K562 (cell line): ENCODE measurements around the gene TTBK1. TPM values are rescaled to one million over a fixed set of nuclear protein-coding genes. Genes with fewer than 3 reads are reported as not detected.
A peak's percentile ranks its signal among the peaks of the same experiment; 100 is the strongest.

Source experiments
- ARHGAP35 ChIP-seq: fragments of 450-650 bp; IDR thresholded peaks from 2 replicates; pipeline ENCODE4 v1.6.1; 2018; ENCODE audit not compliant: partially characterized antibody
- CCNT2 ChIP-seq: IDR thresholded peaks from 2 replicates; pipeline ENCODE4 v1.6.1; 2011; ENCODE audit warnings: borderline replicate concordance, low read depth, mild to moderate bottlenecking, moderate library complexity, mixed read lengths, low read length; ENCODE audit not compliant: insufficient read length; ENCODE audit errors: extremely low read depth
- ELF4 ChIP-seq: fragments of 450-650 bp; formaldehyde crosslinking; IDR thresholded peaks from 2 replicates; pipeline ENCODE4 v1.4.0; 2022; ENCODE audit warnings: missing genetic modification characterization
- GABPA ChIP-seq: fragments of 200-800 bp; sonication (Bioruptor generic); conservative IDR thresholded peaks from 2 replicates; pipeline ENCODE4 v1.6.1; 2016; ENCODE audit warnings: low read depth, missing genetic modification characterization, missing compliant biosample characterization
- HEY1 ChIP-seq: fragments of 250-450 bp; sonication (Bioruptor Pico); IDR thresholded peaks from 2 replicates; pipeline ENCODE4 v1.5.0; 2020; ENCODE audit warnings: mild to moderate bottlenecking, moderate library complexity, borderline replicate concordance
- HOXB6 ChIP-seq: fragments of 250-450 bp; sonication (Bioruptor Pico); IDR thresholded peaks from 2 replicates; pipeline ENCODE4 v1.5.1; 2022; ENCODE audit warnings: mild to moderate bottlenecking, borderline replicate concordance
- JUND ChIP-seq, 2 experiments: IDR thresholded peaks; 2 replicates in 1 of 2; 3 replicates in 1 of 2; pipeline ENCODE4 v1.6.1; 2011; ENCODE audit warnings: borderline replicate concordance in 2 of 2, low read depth in 2 of 2, low read length in 2 of 2, improper control_type of control experiment in 1 of 2, missing biosample characterization in 1 of 2, missing genetic modification characterization in 1 of 2, missing genetic modification reagents in 1 of 2
- MCM5 ChIP-seq: fragments of 450-650 bp; IDR thresholded peaks from 2 replicates; pipeline ENCODE4 v1.6.1; 2016; ENCODE audit warnings: low read depth
- NCOA2 ChIP-seq, 2 experiments: fragments of 450-650 bp; IDR thresholded peaks; 2 replicates each; pipeline ENCODE4 v1.6.1; 2018; ENCODE audit warnings: mild to moderate bottlenecking in 2 of 2, moderate library complexity in 1 of 2; ENCODE audit not compliant: partially characterized antibody in 2 of 2
- PRMT5 ChIP-seq: sonication (generic); formaldehyde crosslinking; IDR thresholded peaks from 2 replicates; pipeline ENCODE4 v1.5.0; 2020; ENCODE audit warnings: missing genetic modification reagents
- RFX5 ChIP-seq: IDR thresholded peaks from 2 replicates; pipeline ENCODE4 v1.6.1; 2011; ENCODE audit warnings: low read depth, mild to moderate bottlenecking, improper control_type of control experiment, low read length
- SIN3A ChIP-seq, 2 experiments: fragments of 150-350 bp in 1 of 2; IDR thresholded peaks; 2 replicates each; pipeline ENCODE4 v1.6.1; 2011 to 2016; ENCODE audit warnings: borderline replicate concordance in 2 of 2, low read depth in 2 of 2, low read length in 2 of 2, mild to moderate bottlenecking in 2 of 2, moderate library complexity in 2 of 2; ENCODE audit not compliant: control insufficient read depth in 1 of 2
- ZBTB7A ChIP-seq: IDR thresholded peaks from 2 replicates; pipeline ENCODE4 v1.6.1; 2011; ENCODE audit warnings: low read depth, mild to moderate bottlenecking, low read length, moderate library complexity, borderline replicate concordance; ENCODE audit not compliant: control insufficient read depth
- ZNF274 ChIP-seq: IDR thresholded peaks from 2 replicates; pipeline ENCODE4 v1.6.1; 2011; ENCODE audit warnings: low read depth, mild to moderate bottlenecking, low read length, moderate library complexity, borderline replicate concordance
- ZNF431 ChIP-seq: sonication (generic); formaldehyde crosslinking; IDR thresholded peaks from 2 replicates; pipeline ENCODE4 v1.8.0; 2022; ENCODE audit warnings: mild to moderate bottlenecking, missing genetic modification reagents
- ZSCAN29 ChIP-seq: fragments of 450-650 bp; IDR thresholded peaks from 2 replicates; pipeline ENCODE4 v1.6.1; 2017
- polyA plus RNA-seq, 8 experiments: library from polyadenylated mRNA; depleted of rRNA in 4 of 8; stranded (reverse) in 5 of 8; unstranded in 3 of 8; fragments of >200 nt; fragmentation: Nextera tagmentation in 2 of 8; fragmentation: Illumina TruSeq in 1 of 8; extraction: Ambion mirVana in 2 of 8; extraction: Trizol in 1 of 8; gene quantifications; 2 replicates each; pipeline versions ENCODE4 v1.2.1 to v1.2.3, GENCODE V29; 2011 to 2014; ENCODE audit warnings: inconsistent platforms in 1 of 8, missing spikeins in 1 of 8
- total RNA-seq, 7 experiments: library from RNA; depleted of rRNA in 6 of 7; stranded (reverse); fragments of >200 nt in 6 of 7; fragmentation: Illumina TruSeq in 2 of 7; extraction: Trizol in 2 of 7; gene quantifications; 2 replicates each; pipeline versions ENCODE4 v1.2.1 to v1.2.3, GENCODE V29; 2011 to 2021; ENCODE audit warnings: low replicate concordance in 1 of 7
- TF ChIP-seq, protein P1 (sequence below): fragments of 450-650 bp; IDR thresholded peaks from 2 replicates; pipeline ENCODE4 v1.6.1; 2016; ENCODE audit warnings: antibody characterized with exemption
- TF ChIP-seq, protein P2 (sequence below): sonication (generic); IDR thresholded peaks from 2 replicates; pipeline ENCODE4 v1.6.1; 2016
- TF ChIP-seq, protein P3 (sequence below): fragments of 450-650 bp; IDR thresholded peaks from 2 replicates; pipeline ENCODE4 v1.6.1; 2016; ENCODE audit warnings: borderline replicate concordance
- TF ChIP-seq, protein P4 (sequence below): sonication (generic); formaldehyde crosslinking; IDR thresholded peaks from 2 replicates; pipeline ENCODE4 v1.8.0; 2022; ENCODE audit warnings: missing genetic modification reagents, mild to moderate bottlenecking, borderline replicate concordance

Gene TTBK1
- total and polyA plus RNA-seq, 9 of the 15 experiments (the other 6 are each of a cell fraction or from before 2014, with no cell fraction given) = not detected

DNA sequence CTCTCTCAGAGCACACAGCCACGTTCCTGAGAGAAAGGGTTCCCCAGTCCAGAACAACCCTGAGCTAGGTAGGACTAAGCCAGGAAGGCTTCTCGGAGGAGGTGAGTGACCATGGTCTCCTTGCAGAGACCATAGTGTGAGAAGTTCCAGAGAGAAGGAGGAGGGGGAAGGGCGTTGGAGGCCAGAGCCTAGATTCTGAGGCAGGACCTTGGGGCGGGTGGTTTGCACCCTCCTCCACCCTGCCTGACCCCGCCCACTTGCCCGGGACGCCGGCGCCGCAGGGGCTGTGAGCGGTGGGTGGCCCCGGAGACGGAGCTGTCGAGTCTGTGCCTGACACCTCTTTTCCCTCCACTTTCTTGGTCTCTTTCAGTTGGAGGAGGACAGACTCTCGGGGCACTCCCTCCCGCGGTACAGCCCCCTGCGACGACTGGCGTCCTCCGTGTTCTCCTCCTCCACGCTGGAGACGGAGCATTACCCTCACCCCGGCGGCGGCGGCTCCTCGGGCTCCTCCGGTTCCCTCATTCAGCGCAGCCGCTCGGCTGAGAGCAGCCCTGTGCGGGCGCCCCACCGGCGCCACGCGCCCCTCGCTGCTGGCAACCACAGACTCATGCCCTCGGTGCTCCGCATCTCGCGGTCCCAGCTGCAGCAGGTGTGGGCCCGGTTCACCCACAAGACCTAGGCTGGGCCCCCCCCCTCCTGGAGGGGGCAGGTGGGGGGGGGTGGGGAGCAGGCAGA is 26.2 kb downstream of the TTBK1 start (continued):
- TF ChIP-seq SIN3A (IDR thresholded peaks at IDR 0.05; ENCODE audit: borderline replicate concordance in 2 of 2, control insufficient read depth in 1 of 2, low read depth in 2 of 2, low read length in 2 of 2) (no peak), JUND (IDR thresholded peaks at IDR 0.05; ENCODE audit: borderline replicate concordance, low read depth, low read length) (no peak), JUND (tag; IDR thresholded peaks at IDR 0.05; ENCODE audit: borderline replicate concordance, low read depth, low read length) (no peak), ELF4 (CRISPR knock-in tag) (no peak), ZNF274 (no peak), NCOA2 (IDR thresholded peaks at IDR 0.05; ENCODE audit: partially characterized antibody in 2 of 2) (no peak), ZNF431 (CRISPR knock-in tag) (no peak), MCM5 (no peak), PRMT5 (CRISPR knock-in tag) (no peak), ZSCAN29 (no peak), HEY1 (CRISPR knock-in tag) (no peak), RFX5 (no peak), HOXB6 (no peak), GABPA (no peak), ZBTB7A (0 out of 2 replicates have a peak, but pooled peaks have one; percentile 32), ARHGAP35 (no peak), CCNT2 (no peak)
- TF ChIP-seq, protein P1, sequence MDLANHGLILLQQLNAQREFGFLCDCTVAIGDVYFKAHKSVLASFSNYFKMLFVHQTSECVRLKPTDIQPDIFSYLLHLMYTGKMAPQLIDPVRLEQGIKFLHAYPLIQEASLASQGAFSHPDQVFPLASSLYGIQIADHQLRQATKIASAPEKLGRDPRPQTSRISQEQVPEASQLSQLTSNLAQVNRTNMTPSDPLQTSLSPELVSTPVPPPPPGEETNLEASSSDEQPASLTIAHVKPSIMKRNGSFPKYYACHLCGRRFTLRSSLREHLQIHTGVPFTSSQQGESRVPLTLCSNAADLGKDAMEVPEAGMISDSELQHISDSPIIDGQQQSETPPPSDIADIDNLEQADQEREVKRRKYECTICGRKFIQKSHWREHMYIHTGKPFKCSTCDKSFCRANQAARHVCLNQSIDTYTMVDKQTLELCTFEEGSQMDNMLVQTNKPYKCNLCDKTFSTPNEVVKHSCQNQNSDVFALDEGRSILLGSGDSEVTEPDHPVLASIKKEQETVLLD = no peak
- TF ChIP-seq, protein P2, sequence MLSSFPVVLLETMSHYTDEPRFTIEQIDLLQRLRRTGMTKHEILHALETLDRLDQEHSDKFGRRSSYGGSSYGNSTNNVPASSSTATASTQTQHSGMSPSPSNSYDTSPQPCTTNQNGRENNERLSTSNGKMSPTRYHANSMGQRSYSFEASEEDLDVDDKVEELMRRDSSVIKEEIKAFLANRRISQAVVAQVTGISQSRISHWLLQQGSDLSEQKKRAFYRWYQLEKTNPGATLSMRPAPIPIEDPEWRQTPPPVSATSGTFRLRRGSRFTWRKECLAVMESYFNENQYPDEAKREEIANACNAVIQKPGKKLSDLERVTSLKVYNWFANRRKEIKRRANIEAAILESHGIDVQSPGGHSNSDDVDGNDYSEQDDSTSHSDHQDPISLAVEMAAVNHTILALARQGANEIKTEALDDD = no peak
- TF ChIP-seq, protein P3, sequence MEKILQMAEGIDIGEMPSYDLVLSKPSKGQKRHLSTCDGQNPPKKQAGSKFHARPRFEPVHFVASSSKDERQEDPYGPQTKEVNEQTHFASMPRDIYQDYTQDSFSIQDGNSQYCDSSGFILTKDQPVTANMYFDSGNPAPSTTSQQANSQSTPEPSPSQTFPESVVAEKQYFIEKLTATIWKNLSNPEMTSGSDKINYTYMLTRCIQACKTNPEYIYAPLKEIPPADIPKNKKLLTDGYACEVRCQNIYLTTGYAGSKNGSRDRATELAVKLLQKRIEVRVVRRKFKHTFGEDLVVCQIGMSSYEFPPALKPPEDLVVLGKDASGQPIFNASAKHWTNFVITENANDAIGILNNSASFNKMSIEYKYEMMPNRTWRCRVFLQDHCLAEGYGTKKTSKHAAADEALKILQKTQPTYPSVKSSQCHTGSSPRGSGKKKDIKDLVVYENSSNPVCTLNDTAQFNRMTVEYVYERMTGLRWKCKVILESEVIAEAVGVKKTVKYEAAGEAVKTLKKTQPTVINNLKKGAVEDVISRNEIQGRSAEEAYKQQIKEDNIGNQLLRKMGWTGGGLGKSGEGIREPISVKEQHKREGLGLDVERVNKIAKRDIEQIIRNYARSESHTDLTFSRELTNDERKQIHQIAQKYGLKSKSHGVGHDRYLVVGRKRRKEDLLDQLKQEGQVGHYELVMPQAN = peak; percentile 51; the same call in 1 of the 2 replicates
- TF ChIP-seq, protein P4, sequence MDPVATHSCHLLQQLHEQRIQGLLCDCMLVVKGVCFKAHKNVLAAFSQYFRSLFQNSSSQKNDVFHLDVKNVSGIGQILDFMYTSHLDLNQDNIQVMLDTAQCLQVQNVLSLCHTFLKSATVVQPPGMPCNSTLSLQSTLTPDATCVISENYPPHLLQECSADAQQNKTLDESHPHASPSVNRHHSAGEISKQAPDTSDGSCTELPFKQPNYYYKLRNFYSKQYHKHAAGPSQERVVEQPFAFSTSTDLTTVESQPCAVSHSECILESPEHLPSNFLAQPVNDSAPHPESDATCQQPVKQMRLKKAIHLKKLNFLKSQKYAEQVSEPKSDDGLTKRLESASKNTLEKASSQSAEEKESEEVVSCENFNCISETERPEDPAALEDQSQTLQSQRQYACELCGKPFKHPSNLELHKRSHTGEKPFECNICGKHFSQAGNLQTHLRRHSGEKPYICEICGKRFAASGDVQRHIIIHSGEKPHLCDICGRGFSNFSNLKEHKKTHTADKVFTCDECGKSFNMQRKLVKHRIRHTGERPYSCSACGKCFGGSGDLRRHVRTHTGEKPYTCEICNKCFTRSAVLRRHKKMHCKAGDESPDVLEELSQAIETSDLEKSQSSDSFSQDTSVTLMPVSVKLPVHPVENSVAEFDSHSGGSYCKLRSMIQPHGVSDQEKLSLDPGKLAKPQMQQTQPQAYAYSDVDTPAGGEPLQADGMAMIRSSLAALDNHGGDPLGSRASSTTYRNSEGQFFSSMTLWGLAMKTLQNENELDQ (CRISPR knock-in tag) = no peak
- TF ChIP-seq, all 486 proteins: peak for 38
